Parathyroid adenoma (tissue), 2 donors: ENCODE data around the gene TRMT44.
A peak's percentile ranks its signal among the peaks of the same experiment; 100 is the strongest.

Experiments
- H2AFZ ChIP-seq: fragments of 300-600 bp; sonication (generic); one replicate; pipeline ENCODE4 v1.7.0; 2017; ENCODE audit warnings: antibody characterized with exemption, mild to moderate bottlenecking
- H3K27ac ChIP-seq: fragments of 300-600 bp; sonication (generic); one replicate; pipeline ENCODE4 v1.7.0; 2017
- H3K27me3 ChIP-seq: fragments of 300-600 bp; sonication (generic); one replicate; pipeline ENCODE4 v1.7.0; 2017; ENCODE audit warnings: low read length; ENCODE audit not compliant: control insufficient read depth, insufficient read depth
- H3K36me3 ChIP-seq: fragments of 300-600 bp; sonication (generic); one replicate; pipeline ENCODE4 v1.7.0; 2017; ENCODE audit warnings: low read length; ENCODE audit not compliant: control insufficient read depth, insufficient read depth
- H3K4me1 ChIP-seq: fragments of 300-600 bp; sonication (generic); one replicate; pipeline ENCODE4 v1.7.0; 2017; ENCODE audit warnings: control low read depth
- H3K4me2 ChIP-seq: fragments of 300-600 bp; sonication (generic); one replicate; pipeline ENCODE4 v1.7.0; 2017; ENCODE audit warnings: low read length
- H3K4me3 ChIP-seq: fragments of 300-600 bp; sonication (generic); one replicate; pipeline ENCODE4 v1.7.0; 2017; ENCODE audit warnings: low read depth, low read length
- H3K79me2 ChIP-seq: fragments of 300-600 bp; sonication (generic); one replicate; pipeline ENCODE4 v1.7.0; 2017; ENCODE audit warnings: control low read depth
- H3K9ac ChIP-seq: fragments of 300-600 bp; sonication (generic); one replicate; pipeline ENCODE4 v1.7.0; 2017; ENCODE audit warnings: mild to moderate bottlenecking
- H3K9me3 ChIP-seq: fragments of 300-600 bp; sonication (generic); one replicate; pipeline ENCODE4 v1.7.0; 2017; ENCODE audit warnings: low read length; ENCODE audit not compliant: control insufficient read depth
- TF ChIP-seq, protein P1 (sequence below): fragments of 300-600 bp; sonication (generic); IDR thresholded peaks from one replicate; pipeline ENCODE4 v1.7.0; 2017; ENCODE audit warnings: antibody characterized with exemption, mild to moderate bottlenecking
- donor health status: primary hyperparathyroidism.

TRMT44 gene

DNA sequence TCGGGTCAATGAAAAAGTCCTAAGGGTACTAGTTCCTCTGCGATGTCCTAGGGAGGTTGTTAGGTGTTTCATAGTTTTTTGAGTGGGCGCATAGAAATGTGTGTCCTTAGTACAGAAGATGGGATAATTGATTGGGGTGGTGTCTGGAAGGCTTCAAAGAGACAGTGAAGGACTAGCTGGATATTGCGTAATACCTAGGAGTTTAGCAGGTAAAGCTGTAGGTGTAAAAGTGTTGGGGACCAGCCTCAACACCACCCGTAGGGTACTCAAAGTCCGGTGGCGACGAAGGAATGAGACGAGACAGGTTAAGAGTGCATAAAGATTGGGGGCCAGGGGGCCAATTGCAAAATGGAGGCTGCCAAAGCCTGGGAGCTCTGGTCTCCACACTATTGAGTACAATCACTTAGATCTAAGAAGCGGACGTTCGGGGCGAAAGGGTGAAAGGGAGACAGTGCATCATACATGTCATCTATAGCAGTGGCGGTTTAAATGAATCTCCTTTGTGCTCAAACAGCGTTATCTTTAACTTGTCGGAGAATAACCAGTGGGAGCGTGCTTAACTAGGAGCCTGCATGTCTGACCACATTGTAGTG is 1.0 kb downstream of the TRMT44 start:
- Histone ChIP-seq H3K79me2 (peaks cover 18% of the 10 kb centered on the region), H3K4me1 (peaks cover 4% of the 10 kb centered on the region), H2AFZ (no peak overlapping the region), H3K9ac (no peak overlapping the region), H3K4me3 (peak overlapping the region; percentile 99), H3K4me2 (peak overlapping the region; percentile 99), H3K27me3 (no peaks in the 10 kb centered on the region), H3K36me3 (no peaks in the 10 kb centered on the region), H3K9me3 (no peaks in the 10 kb centered on the region), H3K27ac (no peak overlapping the region)
- TF ChIP-seq, protein P1, sequence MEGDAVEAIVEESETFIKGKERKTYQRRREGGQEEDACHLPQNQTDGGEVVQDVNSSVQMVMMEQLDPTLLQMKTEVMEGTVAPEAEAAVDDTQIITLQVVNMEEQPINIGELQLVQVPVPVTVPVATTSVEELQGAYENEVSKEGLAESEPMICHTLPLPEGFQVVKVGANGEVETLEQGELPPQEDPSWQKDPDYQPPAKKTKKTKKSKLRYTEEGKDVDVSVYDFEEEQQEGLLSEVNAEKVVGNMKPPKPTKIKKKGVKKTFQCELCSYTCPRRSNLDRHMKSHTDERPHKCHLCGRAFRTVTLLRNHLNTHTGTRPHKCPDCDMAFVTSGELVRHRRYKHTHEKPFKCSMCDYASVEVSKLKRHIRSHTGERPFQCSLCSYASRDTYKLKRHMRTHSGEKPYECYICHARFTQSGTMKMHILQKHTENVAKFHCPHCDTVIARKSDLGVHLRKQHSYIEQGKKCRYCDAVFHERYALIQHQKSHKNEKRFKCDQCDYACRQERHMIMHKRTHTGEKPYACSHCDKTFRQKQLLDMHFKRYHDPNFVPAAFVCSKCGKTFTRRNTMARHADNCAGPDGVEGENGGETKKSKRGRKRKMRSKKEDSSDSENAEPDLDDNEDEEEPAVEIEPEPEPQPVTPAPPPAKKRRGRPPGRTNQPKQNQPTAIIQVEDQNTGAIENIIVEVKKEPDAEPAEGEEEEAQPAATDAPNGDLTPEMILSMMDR, result no peak

DNA sequence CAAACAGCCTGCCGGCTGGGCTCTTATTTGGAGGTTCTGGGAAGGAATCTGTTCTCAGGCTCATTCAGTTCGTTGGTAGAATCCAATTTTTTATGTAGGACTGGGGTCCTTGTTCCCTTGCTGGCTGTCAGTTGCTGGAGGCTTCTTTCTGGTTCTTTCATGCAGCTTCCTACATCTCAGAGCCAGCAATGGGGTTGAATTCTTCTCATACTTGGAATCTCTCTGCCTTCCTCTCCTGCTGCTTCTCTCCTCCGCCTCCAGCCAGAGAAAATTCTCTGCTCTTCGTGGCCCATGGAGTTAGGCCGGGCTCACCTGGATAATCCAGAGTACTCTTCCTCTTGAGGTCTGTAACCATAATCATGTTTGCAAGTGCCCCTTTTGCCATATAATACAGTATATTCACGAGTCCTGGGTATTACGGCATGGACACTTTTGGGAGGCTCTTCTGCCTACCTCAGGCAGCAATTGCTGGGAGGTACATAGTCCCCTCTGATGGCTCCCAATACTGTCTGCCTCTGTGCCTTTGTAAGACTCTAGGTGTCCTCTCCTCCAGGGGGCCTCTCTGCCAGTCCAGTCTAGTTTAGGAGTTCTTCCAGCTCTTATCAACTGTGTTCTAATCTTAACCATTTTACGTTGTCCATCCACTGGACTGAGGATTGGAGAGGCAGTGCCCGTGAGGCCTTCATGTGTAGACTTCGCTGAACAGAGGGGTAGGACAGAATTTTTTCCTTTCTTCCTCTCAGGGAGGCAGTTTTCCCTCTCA is 2.2 kb downstream of the TRMT44 start:
- TF ChIP-seq, protein P1, result no peak
- Histone ChIP-seq H3K36me3 (no peaks in the 10 kb centered on the region), H3K4me3 (no peak overlapping the region), H3K4me1 (peaks cover 4% of the 10 kb centered on the region), H3K9me3 (no peaks in the 10 kb centered on the region), H3K79me2 (peaks cover 18% of the 10 kb centered on the region), H3K27ac (no peak overlapping the region), H3K9ac (no peak overlapping the region), H3K27me3 (no peaks in the 10 kb centered on the region), H2AFZ (no peak overlapping the region), H3K4me2 (no peak overlapping the region)

DNA sequence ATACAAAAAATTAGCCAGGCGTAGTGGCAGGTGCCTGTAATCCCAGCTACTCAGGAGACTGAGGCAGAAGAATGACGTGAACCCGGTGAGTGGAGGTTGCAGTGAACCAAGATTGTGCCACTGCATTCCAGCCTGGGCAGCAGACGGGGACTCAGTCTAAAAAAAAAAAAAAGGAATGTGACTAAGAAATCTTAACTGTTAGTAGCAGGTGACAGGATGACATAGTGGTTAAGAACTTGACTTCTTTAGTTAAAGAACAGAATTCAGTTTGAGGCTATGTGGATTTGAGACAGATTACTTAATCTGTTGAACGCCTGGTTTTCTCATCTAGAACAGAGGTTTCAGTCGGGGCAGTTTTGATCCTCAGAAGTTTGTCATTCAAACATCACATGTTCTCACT is 3.2 kb downstream of the TRMT44 start:
- peaks cover 4% of the 10 kb centered on the region for H3K4me1 ChIP-seq

DNA sequence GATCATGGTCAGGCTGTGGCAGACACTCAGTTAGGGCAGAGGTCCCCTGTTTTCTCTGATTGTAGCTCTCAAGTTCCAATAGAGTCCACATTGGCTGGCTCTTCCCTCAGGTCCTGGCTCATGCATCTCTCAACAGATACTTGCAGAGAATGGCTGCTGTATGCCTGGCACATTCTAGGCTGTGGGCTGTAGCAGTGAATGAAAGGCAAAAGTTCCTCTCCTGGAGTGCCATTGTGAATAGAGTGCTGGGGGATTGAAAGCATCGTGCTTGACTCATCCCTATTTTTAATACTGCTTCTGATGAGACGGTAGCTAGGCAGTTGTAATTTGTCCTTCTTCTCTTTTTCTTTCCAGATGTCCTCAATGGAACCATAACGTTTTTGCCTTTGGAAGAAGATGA is 5.5 kb downstream of the TRMT44 start:
- peaks cover 11% of the 10 kb centered on the region for H3K79me2 ChIP-seq
- no peak overlapping the region for H3K4me3 ChIP-seq
- peaks cover 4% of the 10 kb centered on the region for H3K4me1 ChIP-seq
- TF ChIP-seq, protein P1, result no peak
- H3K4me2 ChIP-seq, result no peak overlapping the region
- H2AFZ ChIP-seq, result no peak overlapping the region
- H3K9ac ChIP-seq, result no peak overlapping the region
- H3K36me3 ChIP-seq, result no peaks in the 10 kb centered on the region
- no peaks in the 10 kb centered on the region for H3K27me3 ChIP-seq
- no peak overlapping the region for H3K27ac ChIP-seq
- H3K9me3 ChIP-seq, result no peaks in the 10 kb centered on the region

More for the DNA sequence above, 3.2 kb downstream of the TRMT44 start:
- no peak overlapping the region for H3K27ac ChIP-seq
- H3K9ac ChIP-seq, result no peak overlapping the region
- H3K9me3 ChIP-seq, result no peaks in the 10 kb centered on the region
- H3K36me3 ChIP-seq, result no peaks in the 10 kb centered on the region
- no peaks in the 10 kb centered on the region for H3K27me3 ChIP-seq
- H2AFZ ChIP-seq, result no peak overlapping the region
- H3K4me2 ChIP-seq, result no peak overlapping the region
- H3K79me2 ChIP-seq, result peaks cover 18% of the 10 kb centered on the region
- no peak overlapping the region for H3K4me3 ChIP-seq
- TF ChIP-seq, protein P1, result no peak
